ENCODE results near the gene DNASE1L1. TPM values are rescaled to one million over a fixed set of nuclear protein-coding genes. Genes with fewer than 3 reads are reported as not detected.

Gene DNASE1L1
- total RNA-seq, 4 donors from 2014 or later: 33.4 to 47.3 (median 38.8) TPM

DNA sequence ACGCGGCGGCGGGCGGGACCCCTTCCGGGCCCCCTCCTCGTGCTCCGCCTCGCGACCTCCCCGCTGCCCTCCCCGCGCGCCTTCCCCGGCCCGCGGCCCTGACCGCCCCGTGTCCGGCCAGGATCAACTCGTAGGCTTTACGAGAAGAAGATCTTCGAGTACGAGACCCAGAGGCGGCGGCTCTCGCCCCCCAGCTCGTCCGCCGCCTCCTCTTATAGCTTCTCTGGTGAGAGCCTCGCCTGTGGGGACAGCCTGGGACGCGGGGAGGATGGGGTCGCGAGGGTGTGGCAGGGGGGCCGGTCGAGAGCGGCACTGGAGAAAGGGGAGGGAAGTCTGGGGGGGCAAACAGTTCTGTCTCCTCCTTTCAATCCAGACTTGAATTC, 29.5 kb downstream of the DNASE1L1 start:
- TF ChIP-seq, protein P1, sequence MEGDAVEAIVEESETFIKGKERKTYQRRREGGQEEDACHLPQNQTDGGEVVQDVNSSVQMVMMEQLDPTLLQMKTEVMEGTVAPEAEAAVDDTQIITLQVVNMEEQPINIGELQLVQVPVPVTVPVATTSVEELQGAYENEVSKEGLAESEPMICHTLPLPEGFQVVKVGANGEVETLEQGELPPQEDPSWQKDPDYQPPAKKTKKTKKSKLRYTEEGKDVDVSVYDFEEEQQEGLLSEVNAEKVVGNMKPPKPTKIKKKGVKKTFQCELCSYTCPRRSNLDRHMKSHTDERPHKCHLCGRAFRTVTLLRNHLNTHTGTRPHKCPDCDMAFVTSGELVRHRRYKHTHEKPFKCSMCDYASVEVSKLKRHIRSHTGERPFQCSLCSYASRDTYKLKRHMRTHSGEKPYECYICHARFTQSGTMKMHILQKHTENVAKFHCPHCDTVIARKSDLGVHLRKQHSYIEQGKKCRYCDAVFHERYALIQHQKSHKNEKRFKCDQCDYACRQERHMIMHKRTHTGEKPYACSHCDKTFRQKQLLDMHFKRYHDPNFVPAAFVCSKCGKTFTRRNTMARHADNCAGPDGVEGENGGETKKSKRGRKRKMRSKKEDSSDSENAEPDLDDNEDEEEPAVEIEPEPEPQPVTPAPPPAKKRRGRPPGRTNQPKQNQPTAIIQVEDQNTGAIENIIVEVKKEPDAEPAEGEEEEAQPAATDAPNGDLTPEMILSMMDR (IDR thresholded peaks at IDR 0.05): no peak
- ATAC-seq (ENCODE audit: low FRiP score) (no peak), DNase-seq (ENCODE audit: low spot score) (no peak)

DNA sequence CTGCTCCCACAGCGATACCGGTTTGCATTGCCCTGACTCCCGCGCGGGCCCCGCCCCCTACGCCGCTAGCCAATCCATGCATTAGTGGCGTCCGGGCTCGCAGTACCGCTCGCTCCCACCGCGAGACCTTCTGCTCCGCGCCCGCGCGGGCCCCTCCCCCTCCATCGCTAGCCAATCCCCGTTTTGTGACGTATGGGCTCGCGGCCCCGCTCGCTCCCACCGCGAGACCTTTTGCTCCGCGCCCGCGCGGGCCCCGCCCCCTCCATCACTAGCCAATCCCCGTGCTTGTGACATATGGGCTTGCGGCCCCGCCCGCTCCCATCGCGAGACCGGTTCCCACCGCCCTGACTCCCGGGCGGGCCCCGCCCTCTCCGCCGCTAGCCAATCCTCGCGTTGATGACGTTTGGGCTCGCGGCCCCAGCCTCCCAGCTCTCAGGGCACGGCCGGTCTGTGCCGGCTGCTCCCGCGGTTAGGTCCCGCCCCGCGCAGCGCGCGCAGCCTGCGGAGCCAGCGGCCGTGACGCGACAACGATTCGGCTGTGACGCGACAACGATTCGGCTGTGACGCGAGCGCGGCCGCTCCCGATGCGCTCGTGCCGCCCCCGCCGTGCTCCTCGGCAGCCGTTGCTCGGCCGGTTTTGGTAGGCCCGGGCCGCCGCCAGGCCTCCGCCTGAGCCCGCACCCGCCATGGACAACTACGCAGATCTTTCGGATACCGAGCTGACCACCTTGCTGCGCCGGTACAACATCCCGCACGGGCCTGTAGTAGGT, 30.1 kb downstream of the DNASE1L1 start, which contains the start of gene EMD:
TSS of gene EMD (plus strand) at position 497 of the 770 bp plus-strand sequence. CDS start at position 687, 190 bp downstream.
- TF ChIP-seq, protein P1 (IDR thresholded peaks at IDR 0.05): no peak
- ATAC-seq (ENCODE audit: low FRiP score): peak; percentile 92
- peak; percentile 84 for DNase-seq (ENCODE audit: low spot score)

DNA sequence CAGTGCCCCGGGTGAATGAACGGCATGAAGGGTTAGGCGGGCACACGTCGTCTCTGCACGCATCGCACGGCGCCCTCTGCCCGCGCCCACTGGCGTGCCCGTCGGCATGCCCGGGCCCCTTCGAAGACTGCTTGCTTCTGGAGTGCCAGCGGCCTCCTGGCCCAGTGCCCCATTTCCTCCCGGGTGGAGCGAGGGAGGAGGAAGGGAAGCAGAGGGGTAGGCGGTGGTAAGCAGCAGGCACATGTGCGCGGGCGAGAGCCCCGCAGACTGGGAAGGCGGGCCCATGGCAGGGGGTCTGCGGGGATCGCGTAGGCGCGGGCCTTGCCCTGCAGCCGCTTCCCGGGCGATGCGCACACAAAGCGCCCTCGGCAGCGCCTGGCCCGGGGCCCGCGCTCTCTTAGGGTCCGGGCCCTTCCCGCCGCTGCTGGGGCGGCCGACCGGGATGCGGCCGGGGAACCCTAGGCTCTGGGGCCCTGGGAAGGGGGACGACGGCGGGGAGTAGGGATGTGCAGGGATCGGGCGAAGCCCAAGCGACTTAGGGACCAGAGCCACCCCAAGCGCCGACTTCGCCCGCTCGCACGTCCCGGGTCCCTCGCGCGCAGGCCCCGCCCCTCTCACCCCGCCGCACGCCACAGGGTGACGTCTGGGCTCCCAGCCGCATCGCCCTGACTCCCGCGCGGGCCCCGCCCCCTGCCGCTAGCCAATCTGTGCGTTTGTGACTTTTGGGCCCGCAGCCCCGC, 30.8 kb downstream of the DNASE1L1 start:
- TF ChIP-seq, protein P1 (IDR thresholded peaks at IDR 0.05): no peak
- ATAC-seq (ENCODE audit: low FRiP score) (peak; percentile 7), DNase-seq (ENCODE audit: low spot score) (no peak)

DNA sequence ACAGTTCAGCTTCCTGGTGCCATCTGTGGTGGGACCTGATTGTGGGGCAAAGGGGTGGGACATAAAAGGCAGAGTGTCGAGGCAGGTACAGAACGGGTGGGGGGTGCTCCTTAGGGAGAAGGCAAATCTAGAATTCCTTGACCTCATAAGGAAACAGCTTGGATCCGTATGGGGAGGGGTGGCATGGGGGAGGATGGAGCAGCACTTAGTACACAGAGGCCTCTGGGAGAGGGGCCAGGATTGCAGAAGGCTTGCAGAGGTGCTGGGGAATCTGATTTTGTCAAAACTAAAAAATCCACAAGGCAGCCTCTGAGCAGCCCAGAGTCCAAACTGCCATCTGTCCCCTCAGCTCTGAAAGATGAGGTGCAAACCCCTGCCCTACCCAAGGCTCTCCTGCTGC, 32.3 kb downstream of the DNASE1L1 start:
- DNase-seq (ENCODE audit: low spot score) (no peak), ATAC-seq (ENCODE audit: low FRiP score) (no peak)
- TF ChIP-seq, protein P1 (IDR thresholded peaks at IDR 0.05): no peak

DNA sequence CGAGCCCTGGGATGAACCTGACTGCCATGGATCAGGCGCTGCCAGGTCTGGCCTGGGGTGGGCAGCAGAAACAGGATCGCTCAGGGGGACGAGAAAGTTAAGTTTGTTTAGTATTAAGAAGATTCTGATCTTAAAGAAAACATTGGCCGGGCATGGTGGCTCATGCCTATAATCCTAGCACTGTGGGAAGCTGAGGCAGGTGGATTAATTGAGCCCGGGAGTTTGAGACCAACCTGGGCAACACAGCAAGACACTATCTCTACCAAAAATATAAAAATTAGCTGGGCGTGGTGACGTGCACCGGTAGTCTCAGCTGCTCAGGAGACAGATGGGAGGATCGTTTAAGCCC, 33.9 kb downstream of the DNASE1L1 start:
- TF ChIP-seq, protein P1 (IDR thresholded peaks at IDR 0.05): no peak
- no peak for ATAC-seq (ENCODE audit: low FRiP score)
- DNase-seq (ENCODE audit: low spot score): no peak

DNA sequence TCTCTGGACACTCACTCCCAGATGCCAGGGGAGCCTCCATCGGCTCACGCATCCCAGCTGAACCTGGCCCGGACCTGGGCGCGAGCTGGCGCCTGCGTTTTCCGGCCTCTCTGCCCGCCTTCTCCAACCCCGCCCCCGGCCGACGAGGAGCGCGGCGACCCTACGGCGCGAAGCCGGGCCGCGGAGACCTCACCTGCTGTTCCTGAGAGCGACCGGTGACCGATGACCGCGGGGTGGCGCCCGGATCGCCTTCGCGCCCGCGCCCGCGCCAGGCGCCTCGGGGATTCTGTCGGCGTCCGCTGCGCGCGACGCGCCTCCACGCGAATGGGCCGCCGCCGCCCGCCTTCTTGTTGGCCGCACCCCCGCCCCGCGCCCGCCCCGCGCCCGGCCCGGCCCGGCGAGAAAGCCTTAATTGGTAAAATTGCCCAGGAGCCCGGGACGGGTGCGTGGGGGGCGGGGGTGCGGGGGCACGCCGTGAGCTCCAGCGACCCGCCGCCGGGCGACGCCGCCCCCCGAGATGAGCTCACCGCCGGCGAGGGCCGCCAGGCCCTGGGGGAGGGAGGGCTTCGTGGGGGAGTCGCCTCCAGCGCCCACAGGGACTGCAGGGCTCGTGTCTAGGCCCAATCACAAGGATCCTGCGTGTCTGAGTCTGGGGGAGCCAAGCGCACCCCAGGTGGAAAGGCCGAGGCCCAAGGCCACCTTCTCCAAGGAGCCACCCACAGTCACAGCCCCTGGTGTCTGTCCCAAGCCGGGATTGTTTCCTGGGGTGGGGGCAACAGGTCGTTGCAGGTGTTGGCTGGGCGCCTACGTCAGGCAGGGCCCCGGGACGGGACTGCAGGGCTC, 34.5 kb downstream of the DNASE1L1 start, which contains the start of gene FLNA:
TSS of gene FLNA (minus strand) at position 322 of the 843 bp plus-strand sequence. CDS start 3,389 bp downstream, outside the sequence.
- ATAC-seq (ENCODE audit: low FRiP score) (no peak), DNase-seq (ENCODE audit: low spot score) (no peak)
- TF ChIP-seq, protein P1 (IDR thresholded peaks at IDR 0.05): no peak
